Choroid plexus epithelial cell (primary cell): ENCODE results near the gene KRTAP6-2.

ENCODE experiments used
- DNase-seq: peaks from one replicate; pipeline ENCODE4 v3.0.0-alpha.2; 2010; ENCODE audit warnings: low read depth
- H3K4me3 ChIP-seq: 2 replicates; pipeline ENCODE4 v1.5.1; 2011; ENCODE audit warnings: low read depth, mild to moderate bottlenecking, control low read depth, low read length, moderate library complexity
- CTCF ChIP-seq: conservative IDR thresholded peaks from 2 replicates; pipeline ENCODE4 v1.5.1; 2011; ENCODE audit warnings: low read depth, mild to moderate bottlenecking, control low read depth, inconsistent platforms, low read length, moderate library complexity

KRTAP6-2 gene

DNA sequence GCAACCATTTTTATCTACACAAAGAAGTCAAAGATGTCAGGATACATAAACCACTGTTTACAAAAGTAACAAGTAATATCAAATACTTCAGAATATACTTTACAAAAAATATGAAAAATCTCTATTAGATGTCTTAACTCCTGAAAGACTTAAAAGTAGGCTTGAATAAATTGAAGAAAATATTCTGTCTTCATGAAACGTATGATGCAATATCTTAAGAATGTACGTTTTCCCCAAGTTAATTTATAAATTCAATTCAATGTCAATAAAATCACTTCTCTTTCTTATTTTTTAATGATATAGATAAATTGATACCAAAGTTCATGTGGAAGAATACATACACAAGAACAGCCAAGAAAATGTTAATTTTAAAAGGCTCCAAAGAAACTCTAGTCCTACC is 43.6 kb downstream of the KRTAP6-2 start:
- no peak for DNase-seq
- H3K4me3 ChIP-seq, result no peak overlapping the region
- TF ChIP-seq CTCF, result no peak

GRCh38 chr21:30552782-30553181 is 45.9 kb downstream of the KRTAP6-2 start:
- TF ChIP-seq CTCF, result no peak
- DNase-seq, result no peak
- H3K4me3 ChIP-seq, result no peak overlapping the region
